Measurements from ENCODE around the gene CCDC88A. TPM values are rescaled to one million over a fixed set of nuclear protein-coding genes. Genes with fewer than 3 reads are reported as not detected.

Gene CCDC88A
- total RNA-seq, 1 experiment from 2014 or later = 12.3 TPM

DNA sequence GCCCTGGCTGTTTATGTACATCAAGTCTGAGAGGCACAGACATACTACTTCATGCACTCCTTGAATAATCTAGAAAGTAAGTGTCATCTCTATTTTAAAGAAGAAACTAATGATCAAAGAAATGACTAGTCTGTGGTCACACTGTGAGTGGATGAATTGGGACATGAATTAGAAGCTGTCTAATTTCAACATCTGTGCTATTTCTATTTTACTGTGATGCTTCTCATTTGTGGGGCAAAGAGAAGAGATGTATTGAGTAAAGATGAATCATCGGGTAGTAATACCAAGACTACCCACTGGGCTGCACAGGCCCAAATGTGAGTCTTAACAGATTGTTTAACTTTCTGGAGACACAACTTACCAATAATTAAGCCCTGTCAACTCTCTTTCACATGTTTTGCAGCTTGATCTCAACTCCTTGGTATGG, 108.2 kb downstream of the CCDC88A start:
- H4K20me1 ChIP-seq (ENCODE audit: insufficient read depth) = no peaks in the 10 kb centered on the region
- TF ChIP-seq, protein P1, sequence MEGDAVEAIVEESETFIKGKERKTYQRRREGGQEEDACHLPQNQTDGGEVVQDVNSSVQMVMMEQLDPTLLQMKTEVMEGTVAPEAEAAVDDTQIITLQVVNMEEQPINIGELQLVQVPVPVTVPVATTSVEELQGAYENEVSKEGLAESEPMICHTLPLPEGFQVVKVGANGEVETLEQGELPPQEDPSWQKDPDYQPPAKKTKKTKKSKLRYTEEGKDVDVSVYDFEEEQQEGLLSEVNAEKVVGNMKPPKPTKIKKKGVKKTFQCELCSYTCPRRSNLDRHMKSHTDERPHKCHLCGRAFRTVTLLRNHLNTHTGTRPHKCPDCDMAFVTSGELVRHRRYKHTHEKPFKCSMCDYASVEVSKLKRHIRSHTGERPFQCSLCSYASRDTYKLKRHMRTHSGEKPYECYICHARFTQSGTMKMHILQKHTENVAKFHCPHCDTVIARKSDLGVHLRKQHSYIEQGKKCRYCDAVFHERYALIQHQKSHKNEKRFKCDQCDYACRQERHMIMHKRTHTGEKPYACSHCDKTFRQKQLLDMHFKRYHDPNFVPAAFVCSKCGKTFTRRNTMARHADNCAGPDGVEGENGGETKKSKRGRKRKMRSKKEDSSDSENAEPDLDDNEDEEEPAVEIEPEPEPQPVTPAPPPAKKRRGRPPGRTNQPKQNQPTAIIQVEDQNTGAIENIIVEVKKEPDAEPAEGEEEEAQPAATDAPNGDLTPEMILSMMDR (conservative IDR thresholded peaks at IDR 0.05) = peak; percentile 54
- no peak for TF ChIP-seq EZH2 (IDR thresholded peaks at IDR 0.05; ENCODE audit: low read depth)
- H3K27ac ChIP-seq = no peak overlapping the region
- ChIA-PET CTCF (no interaction called here), POLR2A (ENCODE audit: unreplicated experiment) (no interaction called here)
- H2AFZ ChIP-seq = no peak overlapping the region
- no peaks in the 10 kb centered on the region for H3K36me3 ChIP-seq (ENCODE audit: low read depth)
- peak overlapping the region; percentile 14 for H3K4me2 ChIP-seq
- no peaks in the 10 kb centered on the region for H3K9me2 ChIP-seq (ENCODE audit: insufficient read depth)
- peaks cover 20% of the 10 kb centered on the region for H3K4me1 ChIP-seq (replicated peaks; ENCODE audit: insufficient read depth)
- no peaks in the 10 kb centered on the region for H3K79me2 ChIP-seq (ENCODE audit: low read depth)
- H3K27me3 ChIP-seq (ENCODE audit: insufficient read depth, low read depth) = no peaks in the 10 kb centered on the region
- peak in 1 of 2 experiments; percentile 50 for DNase-seq
- no peaks in the 10 kb centered on the region; the same call in 1 of the 2 replicates for H3F3A ChIP-seq (ENCODE audit: insufficient read depth, low read depth)
- BruUV-seq (replicated peaks) = no TSS peak
- intact Hi-C loops (cut with micrococcal nuclease; ENCODE audit: unreplicated experiment) = no loop called here
- no peaks in the 10 kb centered on the region; the same call in 1 of the 2 replicates for H3K9me3 ChIP-seq (ENCODE audit: insufficient read depth, low read depth)
- no peak overlapping the region for H3K4me3 ChIP-seq

- Histone ChIP-seq H3K27me3 (ENCODE audit: insufficient read depth, low read depth) (no peaks in the 10 kb centered on the region), H3K4me1 (replicated peaks; ENCODE audit: insufficient read depth) (peaks cover 20% of the 10 kb centered on the region), H3K9me3 (ENCODE audit: insufficient read depth, low read depth) (no peaks in the 10 kb centered on the region; the same call in 1 of the 2 replicates), H2AFZ (no peak overlapping the region), H3K79me2 (ENCODE audit: low read depth) (no peaks in the 10 kb centered on the region), H3K36me3 (ENCODE audit: low read depth) (no peaks in the 10 kb centered on the region), H4K20me1 (ENCODE audit: insufficient read depth) (no peaks in the 10 kb centered on the region), H3K4me3 (no peak overlapping the region), H3K9me2 (ENCODE audit: insufficient read depth) (no peaks in the 10 kb centered on the region), H3K27ac (no peak overlapping the region), H3K4me2 (no peak overlapping the region), H3F3A (ENCODE audit: insufficient read depth, low read depth) (no peaks in the 10 kb centered on the region)
- ChIA-PET POLR2A (ENCODE audit: unreplicated experiment) (no interaction called here), CTCF (no interaction called here)
- TF ChIP-seq, protein P1 (conservative IDR thresholded peaks at IDR 0.05) = no peak
- TF ChIP-seq EZH2 (IDR thresholded peaks at IDR 0.05; ENCODE audit: low read depth) = no peak
- no peak for DNase-seq
- intact Hi-C loops (cut with micrococcal nuclease; ENCODE audit: unreplicated experiment) = no loop called here
- BruUV-seq (replicated peaks) = no TSS peak
Measured at GRCh38 chr2:55309446-55309845, 110.2 kb downstream of the CCDC88A start.

GRCh38 chr2:55302241-55302640, 117.4 kb downstream of the CCDC88A start:
- no TSS peak for BruUV-seq (replicated peaks)
- CTCF ChIA-PET = no interaction called here
- no peaks in the 10 kb centered on the region for H3K9me2 ChIP-seq (ENCODE audit: insufficient read depth)

More at GRCh38 chr2:55302241-55302640, 117.4 kb downstream of the CCDC88A start:
- TF ChIP-seq, protein P1 (conservative IDR thresholded peaks at IDR 0.05) = no peak
- TF ChIP-seq EZH2 (IDR thresholded peaks at IDR 0.05; ENCODE audit: low read depth) = no peak
- intact Hi-C loops (cut with micrococcal nuclease; ENCODE audit: unreplicated experiment) = no loop called here
- no peaks in the 10 kb centered on the region for H3K27me3 ChIP-seq (ENCODE audit: insufficient read depth, low read depth)
- no peak for DNase-seq
- H3F3A ChIP-seq (ENCODE audit: insufficient read depth, low read depth) = no peaks in the 10 kb centered on the region; the same call in 1 of the 2 replicates
- H3K27ac ChIP-seq = no peak overlapping the region
- H2AFZ ChIP-seq = no peak overlapping the region
- H3K79me2 ChIP-seq (ENCODE audit: low read depth) = no peaks in the 10 kb centered on the region
- no peaks in the 10 kb centered on the region for H3K9me3 ChIP-seq (ENCODE audit: insufficient read depth, low read depth)
- no peaks in the 10 kb centered on the region for H3K36me3 ChIP-seq (ENCODE audit: low read depth)
- no peak overlapping the region for H3K4me3 ChIP-seq
- H4K20me1 ChIP-seq (ENCODE audit: insufficient read depth) = no peaks in the 10 kb centered on the region
- POLR2A ChIA-PET (ENCODE audit: unreplicated experiment) = interaction anchor here (0.7 kb wide), 1 partner anchor 177 kb away, joined by 4 read pairs; no protein-coding TSS in a partner anchor
- no peaks in the 10 kb centered on the region for H3K4me1 ChIP-seq (replicated peaks; ENCODE audit: insufficient read depth)
- H3K4me2 ChIP-seq = no peak overlapping the region
